ENCODE measurements around the gene RIIAD1.

The RIIAD1 gene

DNA sequence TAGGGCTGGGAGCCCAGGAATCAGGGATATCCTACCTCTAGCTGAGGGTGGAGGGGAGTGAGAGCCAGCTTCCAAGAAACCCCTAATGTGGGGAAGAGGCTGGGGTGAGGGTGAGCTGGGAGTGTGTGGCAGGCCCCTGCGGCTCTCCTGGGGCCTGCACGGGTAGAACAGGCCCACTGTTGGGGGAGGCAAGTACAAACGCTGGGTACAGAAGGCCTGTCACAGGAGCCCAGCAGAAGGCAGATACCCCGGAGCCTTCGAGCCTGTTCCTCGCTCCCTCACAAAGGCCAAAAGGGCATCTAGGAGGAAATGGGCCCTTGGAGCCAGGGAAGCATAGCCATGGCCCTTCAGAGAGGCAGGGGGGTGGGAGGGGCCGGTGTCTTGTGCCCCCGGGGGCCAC is 18.4 kb upstream of the RIIAD1 start:
- H3K36me3 ChIP-seq (ENCODE audit: control insufficient read depth, insufficient read depth, low read length): peaks cover 4% of the 10 kb centered on the region
- no peak for TF ChIP-seq CTCF (IDR thresholded peaks at IDR 0.05; ENCODE audit: insufficient read depth, low read length, poor library complexity, severe bottlenecking)
- DNase-seq (ENCODE audit: extremely low read depth, insufficient read length): no peak
- no peaks in the 10 kb centered on the region for H3K27me3 ChIP-seq (replicated peaks; ENCODE audit: control insufficient read depth, insufficient read depth, low read length)
- H3K4me3 ChIP-seq (replicated peaks; ENCODE audit: low read depth, low read length): no peak overlapping the region

- Histone ChIP-seq H3K36me3 (ENCODE audit: control insufficient read depth, insufficient read depth, low read length) (peaks cover 4% of the 10 kb centered on the region), H3K4me3 (replicated peaks; ENCODE audit: low read depth, low read length) (no peak overlapping the region), H3K27me3 (replicated peaks; ENCODE audit: control insufficient read depth, insufficient read depth, low read length) (no peaks in the 10 kb centered on the region)
- TF ChIP-seq CTCF (IDR thresholded peaks at IDR 0.05; ENCODE audit: insufficient read depth, low read length, poor library complexity, severe bottlenecking): no peak
- no peak for DNase-seq (ENCODE audit: extremely low read depth, insufficient read length)
These were observed 17.5 kb upstream of the RIIAD1 start for GRCh38 chr1:151703813-151704212.

- DNase-seq (ENCODE audit: extremely low read depth, insufficient read length): no peak
- no peak for TF ChIP-seq CTCF (IDR thresholded peaks at IDR 0.05; ENCODE audit: insufficient read depth, low read length, poor library complexity, severe bottlenecking)
- H3K36me3 ChIP-seq (ENCODE audit: control insufficient read depth, insufficient read depth, low read length): peaks cover 3% of the 10 kb centered on the region
- H3K27me3 ChIP-seq (replicated peaks; ENCODE audit: control insufficient read depth, insufficient read depth, low read length): no peaks in the 10 kb centered on the region
- no peak overlapping the region for H3K4me3 ChIP-seq (replicated peaks; ENCODE audit: low read depth, low read length)
These were observed 17.1 kb upstream of the RIIAD1 start for GRCh38 chr1:151704246-151704645.

- Histone ChIP-seq H3K36me3 (ENCODE audit: control insufficient read depth, insufficient read depth, low read length) (peaks cover 2% of the 10 kb centered on the region; the same call in 1 of the 2 replicates), H3K27me3 (replicated peaks; ENCODE audit: control insufficient read depth, insufficient read depth, low read length) (no peaks in the 10 kb centered on the region), H3K4me3 (replicated peaks; ENCODE audit: low read depth, low read length) (no peak overlapping the region)
- DNase-seq (ENCODE audit: extremely low read depth, insufficient read length): no peak
- TF ChIP-seq CTCF (IDR thresholded peaks at IDR 0.05; ENCODE audit: insufficient read depth, low read length, poor library complexity, severe bottlenecking): no peak
These were observed 16.2 kb upstream of the RIIAD1 start for GRCh38 chr1:151705146-151705545.

- H3K4me3 ChIP-seq (replicated peaks; ENCODE audit: low read depth, low read length): no peak overlapping the region
- H3K27me3 ChIP-seq (replicated peaks; ENCODE audit: control insufficient read depth, insufficient read depth, low read length): no peaks in the 10 kb centered on the region
- peaks cover 2% of the 10 kb centered on the region; the same call in 1 of the 2 replicates for H3K36me3 ChIP-seq (ENCODE audit: control insufficient read depth, insufficient read depth, low read length)
- TF ChIP-seq CTCF (IDR thresholded peaks at IDR 0.05; ENCODE audit: insufficient read depth, low read length, poor library complexity, severe bottlenecking): no peak
- no peak for DNase-seq (ENCODE audit: extremely low read depth, insufficient read length)
These were observed 15.4 kb upstream of the RIIAD1 start for GRCh38 chr1:151705753-151706463.
